Ovary (tissue), 10 donors: Measurements from ENCODE around the gene GJB4. TPM values are rescaled to one million over a fixed set of nuclear protein-coding genes. Genes with fewer than 3 reads are reported as not detected.

Source experiments
- DNase-seq, 5 donors: peaks; one replicate each; pipeline ENCODE4 v3.0.0-alpha.2; 2019 to 2020
- H3K27ac ChIP-seq, 2 donors: fragments of 200-600 bp; one replicate each; pipeline versions ENCODE4 v1.5.1 to v1.8.0; 2019 to 2022
- H3K27me3 ChIP-seq: fragments of 200-600 bp; one replicate; pipeline ENCODE4 v1.8.0; 2022
- H3K36me3 ChIP-seq: fragments of 200-600 bp; sonication (generic); one replicate; pipeline ENCODE4 v1.5.1; 2019
- H3K4me1 ChIP-seq: one replicate; pipeline ENCODE4 v1.8.1; 2013; ENCODE audit warnings: mild to moderate bottlenecking, moderate library complexity; ENCODE audit not compliant: insufficient read depth
- H3K4me3 ChIP-seq: fragments of 200-600 bp; sonication (generic); one replicate; pipeline ENCODE4 v1.5.1; 2017
- H3K9me3 ChIP-seq, 2 donors: fragments of 200-600 bp in 1 of 2; sonication (generic) in 1 of 2; one replicate each; pipeline versions ENCODE4 v1.5.1 to v1.8.1; 2013 to 2019; ENCODE audit warnings: mild to moderate bottlenecking in 1 of 2, moderate library complexity in 1 of 2
- CTCF ChIP-seq, 3 donors: fragments of 450-650 bp in 2 of 3; fragments of 200-600 bp in 1 of 3; IDR thresholded peaks; one replicate each; pipeline versions ENCODE4 v1.5.1 to v1.8.0; 2016 to 2022; ENCODE audit warnings: antibody characterized with exemption in 3 of 3, mild to moderate bottlenecking in 1 of 3
- EP300 ChIP-seq: sonication (generic); formaldehyde crosslinking; IDR thresholded peaks from one replicate; pipeline ENCODE4 v1.6.1; 2017; ENCODE audit warnings: antibody characterized with exemption
- POLR2A ChIP-seq: fragments of 450-650 bp; IDR thresholded peaks from one replicate; pipeline ENCODE4 v1.6.1; 2017; ENCODE audit warnings: antibody characterized with exemption, mild to moderate bottlenecking, moderate library complexity
- WGBS, 3 donors: extraction: QIAGEN DNeasy Blood & Tissue Kit in 1 of 3; methylation state at CpG; one replicate each; pipeline versions ENCODE4 v1.1.5 to v1.1.7; 2013 to 2017; 5-methylcytosine and 5-hydroxymethylcytosine counted together
- intact Hi-C, 4 donors: fragments of 100-400 bp; cut with DNase I; formaldehyde crosslinking; loops; one replicate each; pipeline versions ENCODE4 v1.11.0 to v1.15.1; 2022 to 2023
- long read RNA-seq, 3 donors: library from polyadenylated mRNA in 2 of 3; unstranded in 2 of 3; transcript quantifications; one replicate each; pipeline ENCODE4 v2.0.0 and lab custom pipeline, GENCODE V29; 2021 to 2026
- polyA plus RNA-seq, 2 donors: library from polyadenylated mRNA; stranded (reverse); fragments of 200-250 nt in 1 of 2; fragments of 350-450 nt in 1 of 2; fragmentation: Illumina TruSeq in 1 of 2; extraction: RNeasy Lipid Tissue Mini Kit (QIAGEN cat#74804) in 1 of 2; gene quantifications; one replicate each; pipeline ENCODE4 v1.2.3, GENCODE V29; 2013 to 2014
- total RNA-seq, 7 donors: library from RNA; depleted of rRNA in 2 of 7; stranded (reverse); fragments of >200 nt in 2 of 7; fragmentation: NEBNext Ultra II Directional in 3 of 7; extraction: Animal tissue kit (Norgen Biotek cat#: 25700) in 3 of 7; gene quantifications; one replicate each; pipeline versions ENCODE4 v1.1.0 to v1.2.4, GENCODE V29; 2016 to 2023
- donor health status: DM: no; HTN: no; CAD: no; lungs with moderate emphysema.
- donor health status: DM: no; HTN: no; CAD: no.
- donor health status: Bipolar disorder and iron deficiency.
- donor health status: DM: yes; HTN: yes; CAD: no.
- donor health status: DM: no; HTN: no; CAD: no.
- donor health status: DM: yes; HTN: yes; CAD: no.

The GJB4 gene
- total RNA-seq, result not detected
- not detected for polyA plus RNA-seq
- long read RNA-seq, donor 1, result 0 reads
- long read RNA-seq, donor 2, result 0 reads
- long read RNA-seq, donor 3, result 0 reads

DNA sequence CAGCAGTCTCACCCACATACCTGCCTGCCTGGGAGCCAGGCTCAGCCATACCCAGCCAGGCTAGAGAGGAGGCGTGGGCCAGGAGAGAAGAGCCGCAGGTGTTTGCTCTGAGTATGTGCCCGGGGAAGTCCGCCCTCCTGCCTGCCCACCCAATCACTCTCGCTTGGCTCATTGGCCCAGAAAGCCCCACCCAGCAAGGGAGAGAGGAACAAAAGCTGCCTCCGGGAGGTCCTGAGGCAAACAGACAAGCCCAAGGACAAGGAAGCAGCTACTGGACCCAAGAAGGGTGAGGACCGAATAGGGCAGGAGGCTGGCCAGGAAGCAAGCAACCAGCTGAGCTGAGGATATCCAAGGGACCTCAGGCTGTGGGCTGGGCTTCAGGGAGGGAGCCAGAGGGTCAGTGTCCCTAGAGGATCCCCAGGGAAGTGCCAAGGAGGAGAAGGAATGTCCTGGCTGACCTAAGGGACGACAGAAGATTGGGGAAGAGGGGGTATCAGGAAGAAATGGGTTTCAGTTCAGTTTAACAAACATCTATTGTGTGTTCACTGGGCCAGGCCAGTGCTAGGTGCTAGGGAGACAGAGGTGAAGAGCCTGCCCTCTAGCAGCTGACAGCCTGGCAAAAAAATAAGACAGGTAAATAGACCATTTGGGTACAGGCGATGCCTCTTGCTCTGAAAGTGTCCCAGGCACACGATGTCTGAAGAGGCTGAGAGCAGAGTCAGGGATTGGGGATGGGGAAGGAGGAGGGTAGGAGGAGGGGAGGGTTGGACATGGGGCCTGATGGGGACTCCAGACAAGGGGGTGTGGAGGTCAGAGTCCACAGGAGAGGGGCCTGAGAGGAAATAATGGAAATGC, at the start of gene GJB4:
TSS of gene GJB4 (plus strand) at position 238 of the 855 bp plus-strand sequence. CDS start 1,515 bp downstream, outside the sequence.
- no peak within 1 kb of the TSS for H3K4me3 ChIP-seq

DNA sequence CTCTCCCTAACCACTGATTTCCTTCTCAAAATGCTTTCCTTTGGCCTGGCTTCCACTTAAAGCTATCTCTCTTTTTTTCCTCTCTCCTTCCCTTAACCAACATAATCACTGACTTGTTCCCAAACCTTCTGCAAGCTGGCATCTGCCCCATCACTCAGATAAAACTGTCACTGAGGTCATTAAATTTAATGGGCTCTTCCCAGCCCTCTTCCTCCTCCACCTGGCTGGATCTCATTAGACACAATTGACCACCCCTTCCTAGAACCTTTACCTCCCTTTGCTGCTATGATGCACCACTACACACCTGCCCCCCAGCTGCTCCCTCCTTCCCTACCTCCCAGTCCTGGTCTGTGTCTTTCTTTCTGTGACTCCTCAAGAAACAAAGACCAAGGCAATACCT, 48.7 kb upstream of the GJB4 start:
- Histone ChIP-seq H3K27me3 (no peaks in the 10 kb centered on the region), H3K27ac (no peak overlapping the region), H3K4me1 (no peaks in the 10 kb centered on the region), H3K9me3 (no peaks in the 10 kb centered on the region), H3K4me3 (no peak overlapping the region), H3K36me3 (no peaks in the 10 kb centered on the region)
- DNase-seq, result no peak
- TF ChIP-seq CTCF (IDR thresholded peaks at IDR 0.05), result no peak
- intact Hi-C loops, result no loop called here

More for the DNA sequence above, at the start of gene GJB4:
- no peaks in the 10 kb centered on the region for H3K36me3 ChIP-seq
- WGBS, 3 donors, result 45 to 55% (median 53%) methylated on average over 10 of the region's 10 CpGs
- no peak within 1 kb of the TSS for H3K27ac ChIP-seq
- no peaks in the 10 kb centered on the region for H3K9me3 ChIP-seq
- TF ChIP-seq EP300, result no peak
- no peak for TF ChIP-seq CTCF (IDR thresholded peaks at IDR 0.05)
- no peak for TF ChIP-seq POLR2A
- no peaks in the 10 kb centered on the region for H3K27me3 ChIP-seq
- intact Hi-C loops, result no loop called here
- no peak for DNase-seq
- no peaks in the 10 kb centered on the region for H3K4me1 ChIP-seq

GRCh38 chr1:34711485-34711884, 48.1 kb upstream of the GJB4 start:
- 73 to 81% (median 75%) methylated on average over 4 of the region's 4 CpGs for WGBS, 3 donors
- H3K36me3 ChIP-seq, result no peaks in the 10 kb centered on the region
- no peaks in the 10 kb centered on the region for H3K9me3 ChIP-seq
- H3K4me1 ChIP-seq, result no peaks in the 10 kb centered on the region
- intact Hi-C loops, result no loop called here
- H3K27me3 ChIP-seq, result no peaks in the 10 kb centered on the region
- H3K4me3 ChIP-seq, result no peak overlapping the region
- no peak for DNase-seq
- no peak overlapping the region for H3K27ac ChIP-seq
- TF ChIP-seq POLR2A (no peak), EP300 (no peak), CTCF (IDR thresholded peaks at IDR 0.05) (no peak)

DNA sequence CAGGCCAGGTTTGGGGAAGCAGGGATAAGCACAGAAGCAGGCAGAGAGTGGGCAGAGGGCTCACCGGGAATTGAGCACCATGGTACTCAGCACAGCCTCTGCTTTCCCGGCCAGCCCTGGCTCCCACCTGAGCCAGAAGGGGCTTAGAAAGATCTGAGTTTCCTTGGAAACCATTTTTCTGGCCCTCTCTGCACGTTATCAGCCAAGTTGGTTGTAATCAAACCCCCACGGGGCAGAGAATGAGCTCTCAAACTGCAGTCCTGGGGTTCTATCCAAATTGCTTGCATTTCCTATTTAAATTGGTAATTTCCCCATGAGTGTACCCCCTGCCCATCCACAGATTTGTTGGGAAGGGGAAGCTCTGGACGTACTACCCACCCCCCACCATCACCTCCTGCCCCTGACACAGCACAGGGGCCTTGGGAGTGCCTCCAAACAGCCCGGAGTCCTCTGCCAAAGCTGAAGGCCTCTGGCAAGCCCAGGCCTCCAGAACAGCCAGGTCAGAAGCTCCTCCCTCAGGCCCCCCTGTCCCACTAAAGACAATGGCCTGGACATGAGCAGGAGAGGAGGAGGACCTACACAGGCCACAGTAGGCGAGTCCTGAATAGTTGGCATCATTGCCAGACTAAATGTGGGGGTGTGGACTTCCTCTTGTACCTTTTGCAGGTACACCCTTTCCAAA, 47.4 kb upstream of the GJB4 start:
- no peaks in the 10 kb centered on the region for H3K27me3 ChIP-seq
- H3K27ac ChIP-seq, result no peak overlapping the region
- no peaks in the 10 kb centered on the region for H3K9me3 ChIP-seq
- intact Hi-C loops, result no loop called here
- H3K4me1 ChIP-seq, result no peaks in the 10 kb centered on the region
- DNase-seq, result peak in 3 of 5 donors; percentile 34 to 47 (median 41)
- H3K4me3 ChIP-seq, result no peak overlapping the region
- 14 to 19% (median 15%) methylated on average over 7 of the region's 7 CpGs for WGBS, 3 donors
- H3K36me3 ChIP-seq, result no peaks in the 10 kb centered on the region
- TF ChIP-seq CTCF (IDR thresholded peaks at IDR 0.05) (no peak), EP300 (no peak), POLR2A (no peak)
